Measurements from ENCODE around the gene SRP68.
"Not testable (repeated sequence)": the region's sequence is repeated elsewhere in the genome, so short reads cannot be mapped to it uniquely, and the experiment has no call there.

The SRP68 gene

GRCh38 chr17:76076765-76077583 lies 4.7 kb upstream of the SRP68 start:
- DNase-seq = peak; percentile 18

DNA sequence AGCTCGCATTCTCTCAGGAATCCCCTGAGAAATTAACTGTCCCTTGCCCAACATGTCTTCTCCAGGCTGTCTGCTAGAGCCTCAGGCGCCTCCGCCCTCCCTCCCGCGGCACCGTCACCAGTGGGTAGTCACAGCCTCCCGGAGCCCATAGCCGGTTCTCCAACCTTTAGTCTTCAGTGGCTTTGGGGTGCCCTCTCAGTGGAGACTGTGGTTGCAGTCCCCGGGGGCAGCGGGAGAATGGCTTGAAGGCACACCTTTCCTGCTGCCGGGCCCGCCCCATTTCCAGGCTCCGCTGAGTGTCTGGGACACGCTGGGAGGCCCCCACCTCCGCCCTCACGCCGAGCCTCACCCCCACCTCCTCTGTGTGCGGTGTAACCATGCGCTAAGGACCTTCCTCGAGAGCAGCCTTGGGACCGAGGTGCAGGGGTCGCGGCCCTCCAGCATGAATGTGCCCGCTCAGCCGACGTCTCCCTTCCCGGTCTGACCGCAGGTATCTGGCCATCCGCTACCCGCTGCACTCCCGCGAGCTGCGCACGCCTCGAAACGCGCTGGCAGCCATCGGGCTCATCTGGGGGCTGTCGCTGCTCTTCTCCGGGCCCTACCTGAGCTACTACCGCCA lies 3.9 kb upstream of the SRP68 start:
- no peak for DNase-seq

DNA sequence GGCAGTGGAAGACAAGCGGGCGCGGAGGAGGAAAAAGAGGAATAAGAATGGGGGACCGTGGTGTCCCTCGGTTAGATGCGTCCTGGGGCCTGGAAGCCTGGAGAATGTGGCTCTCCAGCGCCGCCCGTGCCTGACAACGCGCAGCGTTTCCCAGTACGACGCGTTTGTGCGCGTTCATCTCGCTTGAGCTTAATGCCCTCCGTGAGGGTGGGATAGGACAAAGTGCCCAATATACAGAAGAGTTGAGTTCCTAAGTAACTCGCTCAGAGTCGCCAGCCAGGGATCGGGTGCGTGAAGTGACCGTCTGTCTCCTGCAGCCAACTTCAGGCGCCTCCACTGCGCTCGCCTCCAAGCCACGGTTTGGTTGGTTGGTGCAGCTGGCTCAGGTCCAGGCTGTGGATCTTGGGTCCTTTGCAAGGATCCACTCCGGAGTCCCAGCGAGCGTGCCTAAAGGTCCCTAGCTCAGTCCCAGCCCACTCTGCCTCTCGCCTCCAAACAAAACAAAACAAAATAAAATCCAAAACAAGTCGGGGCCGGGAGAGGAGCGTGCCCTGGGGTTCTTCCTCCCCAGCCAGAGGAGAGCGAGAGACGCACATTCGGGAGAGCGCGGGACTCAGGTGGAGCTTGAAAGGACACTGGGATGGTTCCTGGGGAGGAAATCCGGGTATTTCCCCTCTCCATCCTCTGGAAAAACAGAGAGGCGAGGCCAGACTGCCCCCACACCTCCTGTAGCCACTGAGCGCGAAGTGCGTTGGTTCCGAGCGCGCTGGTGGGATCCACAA lies 3.2 kb upstream of the SRP68 start:
- no peak for DNase-seq

- DNase-seq = no peak
Measured at GRCh38 chr17:76074390-76075363, 2.4 kb upstream of the SRP68 start, which contains the start of gene GALR2. TSS of gene GALR2 (plus strand) at chr17:76074781. CDS start at chr17:76074884, 103 bp downstream.

DNA sequence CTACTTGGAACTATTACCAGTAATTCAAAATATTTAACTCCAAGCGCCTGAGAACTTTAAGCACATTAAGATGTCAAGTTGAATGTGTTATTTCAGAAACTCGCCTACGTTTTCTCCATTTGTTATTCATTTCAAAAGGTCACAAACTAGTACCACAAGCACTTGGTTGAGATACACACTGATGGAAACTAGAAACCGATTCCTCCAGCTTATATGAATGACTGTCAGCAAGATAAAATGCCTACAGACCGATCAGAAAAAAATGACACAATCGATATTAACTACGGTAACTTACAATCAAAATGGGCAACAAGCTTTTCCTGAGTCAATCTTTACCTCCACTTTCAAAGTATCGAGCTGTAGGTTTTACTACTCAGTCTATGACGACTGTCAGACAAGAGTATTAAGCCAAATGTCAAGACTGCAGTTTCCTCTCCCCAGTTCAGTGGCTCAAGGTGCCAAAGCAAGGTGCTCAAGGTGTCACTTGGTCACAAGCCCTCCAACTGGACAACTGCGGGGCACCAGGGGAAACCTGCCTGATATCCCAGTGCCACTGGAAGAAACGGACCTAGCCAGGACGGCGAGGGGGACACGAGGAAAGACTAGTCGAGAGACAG lies 678 bp downstream of the SRP68 start:
- DNase-seq = no peak

GRCh38 chr17:76065775-76066174 lies 6.5 kb downstream of the SRP68 start:
- DNase-seq = no peak

DNA sequence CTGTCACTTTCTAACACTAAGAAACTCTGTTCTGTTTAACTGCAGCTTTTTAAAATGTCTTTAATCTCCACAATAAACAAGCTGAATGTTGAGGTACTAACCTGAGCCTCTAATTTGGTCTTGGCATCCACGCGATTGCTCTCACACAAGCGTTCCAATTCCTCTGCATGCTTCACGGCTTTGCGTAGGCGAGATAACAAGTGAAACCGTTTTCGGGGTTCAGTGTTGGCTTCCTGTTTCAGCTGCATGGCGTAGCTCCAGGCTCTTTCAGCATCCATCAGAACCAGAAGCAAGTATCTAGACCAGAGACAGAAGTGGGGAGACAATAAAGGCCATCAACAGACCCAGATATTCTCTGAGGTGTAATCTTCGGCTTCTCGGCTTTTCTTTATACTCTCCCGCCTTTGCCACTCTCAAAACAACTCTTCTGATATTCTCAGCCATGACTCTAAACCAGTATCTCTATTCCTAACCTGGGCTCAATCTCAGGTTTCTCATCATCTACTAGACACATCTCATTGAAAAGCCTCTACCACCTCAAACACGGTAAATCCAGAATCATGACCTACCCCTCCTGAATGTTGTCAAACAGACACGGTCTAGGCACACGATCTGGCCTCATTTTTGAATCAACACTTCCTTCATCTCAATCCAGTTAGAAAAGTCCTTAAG lies 8.3 kb downstream of the SRP68 start:
- DNase-seq = peak; percentile 45 to 59

DNA sequence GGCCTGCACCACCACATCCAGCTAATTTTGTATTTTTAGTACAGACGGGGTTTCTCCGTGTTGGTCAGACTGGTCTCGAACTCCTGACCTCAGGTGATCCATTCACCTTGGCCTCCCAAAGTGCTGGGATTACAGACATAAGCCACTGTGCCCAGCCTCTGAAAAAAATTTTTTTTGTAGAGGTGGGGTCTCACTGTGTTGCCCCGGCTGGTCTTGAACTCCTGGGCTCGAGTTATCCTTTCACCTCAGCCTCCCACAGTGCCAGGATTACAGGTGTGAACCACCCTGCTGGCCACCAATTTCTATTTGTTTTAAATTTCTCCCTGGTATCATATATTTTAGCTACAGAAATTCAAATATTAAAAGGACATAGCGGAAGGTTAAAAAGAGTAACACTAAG lies 14.1 kb downstream of the SRP68 start:
- not testable (repeated sequence) for DNase-seq

DNA sequence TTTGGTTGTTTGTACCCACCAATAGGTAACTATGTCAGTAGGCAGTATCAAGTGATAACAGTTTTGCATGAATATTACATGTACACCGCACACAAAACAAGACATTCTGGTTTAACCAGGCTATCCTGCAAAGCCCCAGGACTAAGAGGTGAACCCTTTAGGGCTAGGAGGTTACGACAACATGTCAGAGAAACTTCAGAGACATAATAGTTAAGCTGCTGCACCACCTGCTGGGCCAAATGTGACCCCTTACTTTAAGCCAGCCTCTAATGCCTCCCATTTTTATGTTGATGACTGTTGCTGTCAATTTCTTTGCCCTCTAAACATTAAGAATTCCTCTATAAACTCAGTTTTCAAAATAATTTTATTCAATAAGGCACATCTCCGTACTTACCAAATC lies 15.4 kb downstream of the SRP68 start:
- no peak for DNase-seq

- DNase-seq = no peak
Measured at GRCh38 chr17:76054112-76054476, 18.2 kb downstream of the SRP68 start.

DNA sequence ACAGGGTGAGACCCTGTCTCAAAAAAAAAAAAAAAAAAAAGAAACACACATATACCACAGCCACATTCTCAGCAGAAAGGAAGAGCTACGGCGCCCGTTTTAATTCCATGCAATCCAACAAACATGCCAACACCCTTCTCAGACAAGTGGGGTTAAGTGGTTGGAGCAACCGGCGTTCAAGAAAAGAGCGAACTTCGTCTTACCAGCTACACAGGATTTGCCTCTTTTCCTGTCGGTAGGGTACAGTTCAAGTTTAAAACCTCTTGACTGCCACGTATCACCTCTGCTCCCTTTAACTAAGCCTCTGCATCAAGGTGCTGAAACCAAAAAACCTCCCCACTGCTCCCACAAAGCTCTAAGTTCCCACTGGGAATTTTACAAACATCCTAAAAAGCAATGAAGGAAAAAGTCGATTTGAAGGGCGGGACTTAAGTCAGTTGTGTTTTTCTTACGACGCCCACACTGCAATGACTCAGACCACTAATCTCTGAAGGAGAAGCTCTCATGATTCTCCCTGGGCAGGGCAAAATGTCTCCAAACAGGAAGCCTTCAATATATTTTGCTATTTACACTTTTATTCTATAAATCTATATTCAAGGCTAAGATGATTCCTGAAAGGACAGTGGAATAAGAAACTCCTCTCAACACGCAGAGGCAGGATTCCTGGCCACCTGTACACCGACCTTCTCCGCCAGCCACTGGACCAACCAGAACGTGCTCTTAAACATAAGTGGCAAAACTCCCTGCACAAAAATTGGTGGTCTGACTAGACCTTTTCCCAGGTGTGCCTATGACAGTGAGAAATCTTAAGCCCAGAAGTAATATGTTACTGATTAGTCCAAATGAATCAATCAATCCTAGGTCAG lies 18.8 kb downstream of the SRP68 start:
- peak in 1 of 2 experiments; percentile 27 for DNase-seq

DNA sequence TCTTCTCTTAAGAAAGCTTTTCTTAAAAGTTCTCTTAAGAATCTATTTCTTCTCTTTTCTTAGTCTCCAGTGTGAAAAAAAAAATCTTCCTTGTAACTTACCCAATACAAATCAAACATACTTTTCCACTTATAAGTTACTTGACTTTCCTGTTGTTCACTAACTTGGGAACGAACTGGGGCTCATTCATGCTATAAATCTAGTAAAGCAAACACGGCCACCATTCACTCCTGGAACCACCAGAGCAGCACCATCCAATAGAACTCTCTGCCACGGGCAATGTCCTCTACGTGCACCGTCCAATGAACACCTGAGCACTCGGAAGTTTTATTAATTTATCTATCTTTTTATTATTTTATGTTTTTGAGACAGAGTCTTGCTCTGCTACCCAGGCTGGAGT lies 20.8 kb downstream of the SRP68 start:
- DNase-seq = no peak

- no peak for DNase-seq
Measured at GRCh38 chr17:76050538-76051467, 21.5 kb downstream of the SRP68 start.

DNA sequence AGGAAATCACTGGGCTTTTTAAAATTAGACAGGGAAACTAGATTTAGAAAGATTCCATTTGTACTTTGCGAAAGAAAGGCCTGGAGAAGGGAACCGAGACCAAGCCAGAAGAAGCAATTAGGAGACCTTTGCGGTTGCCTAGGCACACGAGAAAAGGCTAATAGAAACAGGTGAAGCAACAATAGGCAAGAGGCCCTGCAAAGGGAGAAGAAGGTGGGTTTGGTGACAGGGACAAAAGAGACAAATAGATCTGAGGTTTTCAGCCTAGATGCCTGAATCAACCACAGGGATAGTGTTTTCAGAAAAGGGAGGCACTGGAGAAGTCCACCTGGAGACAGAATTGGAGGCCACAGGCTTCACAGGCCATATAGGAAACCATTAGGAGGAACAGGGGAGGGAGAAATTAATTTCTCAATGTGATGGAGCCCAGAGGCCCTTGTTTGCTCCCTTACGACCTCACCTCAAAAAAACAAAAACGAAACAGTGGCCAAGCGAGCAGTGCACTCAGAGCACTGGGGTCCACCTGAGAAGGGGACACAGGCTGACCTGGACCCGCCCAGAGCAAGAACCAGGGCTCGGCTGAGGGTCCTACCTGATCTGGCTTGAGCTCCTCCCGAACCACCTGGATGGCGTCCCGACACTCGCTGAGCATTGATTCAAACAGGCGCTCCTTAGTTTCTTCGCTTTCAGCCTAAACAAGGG lies 22.3 kb downstream of the SRP68 start:
- DNase-seq = no peak

GRCh38 chr17:76049239-76049638 lies 23.1 kb downstream of the SRP68 start:
- DNase-seq = no peak

- DNase-seq = no peak
Measured at GRCh38 chr17:76048711-76049110, 23.6 kb downstream of the SRP68 start.

GRCh38 chr17:76048025-76048605 lies 24.2 kb downstream of the SRP68 start:
- no peak for DNase-seq

DNA sequence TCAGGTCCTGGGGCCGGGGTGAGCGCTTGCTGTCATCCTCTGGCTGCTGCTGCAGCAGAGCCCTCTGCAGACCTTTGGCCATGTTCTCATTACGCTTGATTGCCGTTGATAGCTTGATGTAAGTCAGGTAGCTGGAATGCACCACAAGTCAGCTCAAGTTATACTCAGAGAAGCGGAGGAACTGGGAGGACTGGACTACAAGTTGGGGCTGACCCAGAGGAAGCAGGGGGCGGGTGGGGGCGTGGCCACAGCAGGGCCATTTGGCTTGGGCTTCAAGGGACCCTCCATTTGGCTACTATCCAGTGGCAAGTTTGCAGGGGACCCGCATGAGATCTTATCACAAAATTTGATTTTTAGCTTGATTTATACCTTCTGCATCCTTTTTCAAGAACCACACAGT lies 26.3 kb downstream of the SRP68 start:
- DNase-seq = no peak
